Sigmoid colon (tissue), 7 donors: ENCODE measurements around the gene CMTR1. TPM values are rescaled to one million over a fixed set of nuclear protein-coding genes. Genes with fewer than 3 reads are reported as not detected.

Experiments
- DNase-seq: peaks from one replicate; pipeline ENCODE4 v3.0.0-alpha.2; 2019
- H3K27ac ChIP-seq, 4 donors: fragments of 200-600 bp; sonication (generic); one replicate each; pipeline ENCODE4 v1.5.1; 2016 to 2019; ENCODE audit warnings: mild to moderate bottlenecking in 1 of 4
- H3K27me3 ChIP-seq, 3 donors: fragments of 200-600 bp; sonication (generic); one replicate each; pipeline ENCODE4 v1.5.1; 2019; ENCODE audit warnings: mild to moderate bottlenecking in 1 of 3
- H3K36me3 ChIP-seq, 4 donors: fragments of 200-600 bp; sonication (generic); one replicate each; pipeline ENCODE4 v1.5.1; 2016 to 2019
- H3K4me1 ChIP-seq, 4 donors: fragments of 200-600 bp; sonication (generic); one replicate each; pipeline ENCODE4 v1.5.1; 2017 to 2019
- H3K4me3 ChIP-seq, 4 donors: fragments of 200-600 bp; sonication (generic); one replicate each; pipeline ENCODE4 v1.5.1; 2017 to 2019; ENCODE audit warnings: mild to moderate bottlenecking in 2 of 4, moderate library complexity in 1 of 4
- H3K9me3 ChIP-seq, 4 donors: fragments of 200-600 bp in 3 of 4; sonication (generic) in 3 of 4; one replicate each; pipeline versions ENCODE4 v1.5.1 to v1.6.1; 2013 to 2019
- EP300 ChIP-seq, 4 donors: sonication (generic); formaldehyde crosslinking; IDR thresholded peaks; one replicate each; pipeline ENCODE4 v1.6.1; 2017; ENCODE audit warnings: antibody characterized with exemption in 4 of 4
- POLR2A ChIP-seq, 2 donors: fragments of 450-650 bp; IDR thresholded peaks; one replicate each; pipeline ENCODE4 v1.6.1; 2016; ENCODE audit warnings: antibody characterized with exemption in 2 of 2, mild to moderate bottlenecking in 2 of 2, moderate library complexity in 2 of 2
- POLR2AphosphoS5 ChIP-seq, 4 donors: sonication (generic); formaldehyde crosslinking; IDR thresholded peaks; one replicate each; pipeline ENCODE4 v1.6.1; 2017; ENCODE audit warnings: antibody characterized with exemption in 4 of 4
- WGBS, 2 donors: extraction: QIAGEN DNeasy Blood & Tissue Kit; methylation state at CpG; one replicate each; pipeline ENCODE4 v1.1.7; 2013; 5-methylcytosine and 5-hydroxymethylcytosine counted together
- intact Hi-C: fragments of 100-400 bp; cut with DNase I; formaldehyde crosslinking; loops from one replicate; pipeline ENCODE4 v1.15.1; 2023
- polyA plus RNA-seq, 3 donors: library from polyadenylated mRNA; stranded (reverse); fragments of 200-250 nt; gene quantifications; one replicate each; pipeline ENCODE4 v1.2.3, GENCODE V29; 2013
- total RNA-seq, 4 donors: library from RNA; depleted of rRNA; stranded (reverse); fragments of >200 nt; gene quantifications; one replicate each; pipeline ENCODE4 v1.1.0, GENCODE V29; 2016
- TF ChIP-seq, protein P1 (sequence below), 4 experiments: fragments of 450-650 bp in 3 of 4; fragments of 200-600 bp in 1 of 4; IDR thresholded peaks; one replicate each; pipeline ENCODE4 v1.5.1; 2016 to 2019; ENCODE audit warnings: antibody characterized with exemption in 4 of 4, mild to moderate bottlenecking in 3 of 4, moderate library complexity in 2 of 4
- donor health status: healthy with polysubstance abuse.
- donor health status: Bipolar disorder and iron deficiency.
- donor health status: healthy.

CMTR1 gene
- total and polyA plus RNA-seq, 7 donors = 4.2 to 33.5 (median 30.8) TPM

DNA sequence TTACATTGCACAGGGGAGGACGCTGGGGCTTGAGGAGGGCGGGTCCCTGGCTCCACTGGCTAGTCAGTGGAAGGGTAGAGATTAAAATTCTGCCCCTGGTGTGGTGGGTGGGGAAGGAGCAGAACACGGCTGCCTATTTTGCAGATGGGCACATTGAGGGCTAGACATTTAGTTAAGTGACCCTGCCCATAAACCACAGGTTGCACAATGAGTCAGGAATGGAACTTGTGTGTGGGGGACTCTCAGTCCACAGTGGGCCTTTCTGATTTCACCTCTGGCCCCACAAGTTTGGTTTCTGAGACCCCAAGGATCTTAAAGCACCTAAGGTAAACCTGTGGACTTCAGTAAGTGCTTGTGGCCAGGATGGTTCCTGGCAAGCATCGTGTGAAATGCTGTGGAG, 88.7 kb downstream of the CMTR1 start:
- intact Hi-C loops = no loop called here
- Histone ChIP-seq H3K9me3 (no peaks in the 10 kb centered on the region), H3K36me3 (no peaks in the 10 kb centered on the region), H3K27me3 (peaks cover 0 to 8% (median 0%) of the 10 kb centered on the region in 3 donors), H3K4me3 (no peak overlapping the region), H3K27ac (no peak overlapping the region), H3K4me1 (peaks cover 0 to 2% (median under 1%) of the 10 kb centered on the region in 4 donors)
- WGBS, 2 donors = 41 to 64% methylated on average over 4 of the region's 4 CpGs
- TF ChIP-seq POLR2AphosphoS5 (IDR thresholded peaks at IDR 0.05) (no peak), EP300 (IDR thresholded peaks at IDR 0.05) (no peak), POLR2A (IDR thresholded peaks at IDR 0.05) (no peak)
- TF ChIP-seq, protein P1, sequence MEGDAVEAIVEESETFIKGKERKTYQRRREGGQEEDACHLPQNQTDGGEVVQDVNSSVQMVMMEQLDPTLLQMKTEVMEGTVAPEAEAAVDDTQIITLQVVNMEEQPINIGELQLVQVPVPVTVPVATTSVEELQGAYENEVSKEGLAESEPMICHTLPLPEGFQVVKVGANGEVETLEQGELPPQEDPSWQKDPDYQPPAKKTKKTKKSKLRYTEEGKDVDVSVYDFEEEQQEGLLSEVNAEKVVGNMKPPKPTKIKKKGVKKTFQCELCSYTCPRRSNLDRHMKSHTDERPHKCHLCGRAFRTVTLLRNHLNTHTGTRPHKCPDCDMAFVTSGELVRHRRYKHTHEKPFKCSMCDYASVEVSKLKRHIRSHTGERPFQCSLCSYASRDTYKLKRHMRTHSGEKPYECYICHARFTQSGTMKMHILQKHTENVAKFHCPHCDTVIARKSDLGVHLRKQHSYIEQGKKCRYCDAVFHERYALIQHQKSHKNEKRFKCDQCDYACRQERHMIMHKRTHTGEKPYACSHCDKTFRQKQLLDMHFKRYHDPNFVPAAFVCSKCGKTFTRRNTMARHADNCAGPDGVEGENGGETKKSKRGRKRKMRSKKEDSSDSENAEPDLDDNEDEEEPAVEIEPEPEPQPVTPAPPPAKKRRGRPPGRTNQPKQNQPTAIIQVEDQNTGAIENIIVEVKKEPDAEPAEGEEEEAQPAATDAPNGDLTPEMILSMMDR (IDR thresholded peaks at IDR 0.05) = no peak
- no peak for DNase-seq

DNA sequence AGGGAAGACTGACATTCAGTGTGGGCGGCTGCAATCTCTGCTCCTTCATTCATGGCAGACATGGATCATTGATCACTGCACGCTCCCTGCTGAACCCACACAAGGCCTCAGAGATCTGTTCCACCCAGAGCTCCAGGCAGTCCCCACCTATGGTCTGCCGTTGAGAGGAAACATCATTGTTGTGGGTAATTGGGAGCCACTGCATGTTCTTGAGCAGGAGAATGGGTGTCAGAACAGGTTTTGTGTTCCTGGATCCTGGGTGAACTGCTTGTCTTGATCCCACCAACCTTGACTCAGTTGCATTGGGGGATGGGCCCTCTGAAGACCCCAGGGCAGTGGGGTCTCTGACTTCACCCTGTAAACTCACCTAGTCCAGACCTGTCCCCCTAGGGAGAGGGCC, 89.8 kb downstream of the CMTR1 start:
- 85 to 89% methylated on average over 3 of the region's 3 CpGs for WGBS, 2 donors
- peaks cover 0 to 11% (median 0%) of the 10 kb centered on the region in 3 donors for H3K27me3 ChIP-seq
- intact Hi-C loops = no loop called here
- no peak overlapping the region for H3K4me3 ChIP-seq
- no peaks in the 10 kb centered on the region for H3K36me3 ChIP-seq
- no peaks in the 10 kb centered on the region for H3K4me1 ChIP-seq
- H3K27ac ChIP-seq = no peak overlapping the region
- H3K9me3 ChIP-seq = no peaks in the 10 kb centered on the region
- TF ChIP-seq POLR2A (IDR thresholded peaks at IDR 0.05) = no peak
- no peak for DNase-seq

DNA sequence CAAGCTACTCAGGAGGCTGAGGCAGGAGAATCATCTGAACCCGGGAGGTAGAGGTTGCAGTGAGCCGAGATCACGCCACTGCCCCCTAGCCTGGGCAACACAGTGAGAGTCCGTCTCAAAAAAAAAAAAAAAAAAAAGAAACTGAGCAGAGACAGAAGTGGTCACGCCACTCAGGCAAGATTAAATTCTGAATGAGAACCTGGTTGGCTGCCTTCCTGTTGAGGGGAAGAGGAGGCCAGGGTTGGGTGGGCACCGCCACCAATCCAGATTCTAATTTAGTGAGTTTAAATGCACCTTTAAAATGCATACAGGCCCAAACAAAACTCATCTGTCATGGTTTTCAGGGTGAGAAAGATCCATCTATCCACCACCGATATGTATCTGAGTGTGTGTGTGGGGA, 90.4 kb downstream of the CMTR1 start:
- H3K27me3 ChIP-seq = peaks cover 0 to 17% (median 0%) of the 10 kb centered on the region in 3 donors
- no peak overlapping the region for H3K27ac ChIP-seq
- DNase-seq = no peak
- no peaks in the 10 kb centered on the region for H3K4me1 ChIP-seq
- WGBS, 2 donors = 76 to 78% methylated on average over 7 of the region's 7 CpGs
- no peaks in the 10 kb centered on the region for H3K9me3 ChIP-seq
- no peak overlapping the region for H3K4me3 ChIP-seq
- TF ChIP-seq POLR2AphosphoS5 (IDR thresholded peaks at IDR 0.05) = no peak
- TF ChIP-seq POLR2A (IDR thresholded peaks at IDR 0.05) = no peak
- no peak for TF ChIP-seq EP300 (IDR thresholded peaks at IDR 0.05)
- TF ChIP-seq, protein P1 (IDR thresholded peaks at IDR 0.05) = no peak
- no peaks in the 10 kb centered on the region for H3K36me3 ChIP-seq
- intact Hi-C loops = no loop called here

DNA sequence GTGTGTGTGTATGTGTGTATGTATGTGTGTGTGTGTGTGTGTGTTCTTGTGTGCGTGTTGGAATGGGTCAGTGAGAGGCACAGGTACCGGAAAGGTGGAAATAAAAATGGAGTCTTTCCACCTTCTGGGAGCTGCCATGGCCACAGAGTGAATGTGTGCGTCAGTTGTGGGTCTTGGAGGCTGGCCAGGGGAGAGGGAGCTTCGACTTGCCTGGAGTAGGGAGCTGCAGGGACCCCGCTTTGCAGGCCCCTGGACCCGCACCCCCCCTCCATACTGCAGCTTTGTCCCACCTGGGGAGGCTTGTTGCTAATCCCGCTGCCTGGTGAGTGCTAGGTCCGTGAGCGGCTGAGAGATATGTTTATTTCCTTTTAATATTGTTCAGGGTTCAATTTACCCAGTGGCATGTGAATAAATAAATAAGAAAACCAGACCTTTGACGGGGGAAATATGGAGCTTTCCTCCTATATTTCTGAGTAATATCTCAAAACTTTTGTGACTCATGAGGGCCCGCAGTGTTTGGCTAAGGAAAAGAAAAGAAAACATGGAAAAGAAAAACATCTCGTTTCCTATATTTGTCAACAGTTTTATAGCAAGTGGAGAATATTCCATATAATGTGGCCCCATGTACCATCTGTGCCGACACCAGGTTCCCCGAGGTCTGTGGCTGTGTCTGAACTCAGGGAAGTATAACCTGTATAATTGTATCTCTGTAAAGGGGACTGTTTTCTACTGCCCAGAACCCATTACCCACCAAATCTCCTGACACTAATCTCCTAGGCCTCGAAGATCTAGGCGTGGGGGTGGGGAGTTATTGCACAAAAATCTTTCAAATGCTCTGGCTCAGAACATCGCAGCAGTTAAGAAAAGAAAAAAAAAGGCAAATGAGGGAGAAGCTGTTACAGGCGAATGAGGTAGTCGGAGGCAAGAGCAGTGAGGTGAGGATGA, 91.3 kb downstream of the CMTR1 start:
- Histone ChIP-seq H3K4me3 (no peak overlapping the region), H3K4me1 (no peaks in the 10 kb centered on the region), H3K27ac (no peak overlapping the region), H3K9me3 (no peaks in the 10 kb centered on the region), H3K36me3 (no peaks in the 10 kb centered on the region), H3K27me3 (peaks cover 0 to 23% (median 0%) of the 10 kb centered on the region in 3 donors)
- intact Hi-C loops = no loop called here
- no peak for DNase-seq
- 62 to 80% methylated on average over 19 of the region's 19 CpGs for whole genome bisulfite sequencing, 2 donors
- TF ChIP-seq POLR2A (IDR thresholded peaks at IDR 0.05) (no peak), POLR2AphosphoS5 (IDR thresholded peaks at IDR 0.05) (no peak), EP300 (IDR thresholded peaks at IDR 0.05) (no peak)
- TF ChIP-seq, protein P1 (IDR thresholded peaks at IDR 0.05) = no peak

DNA sequence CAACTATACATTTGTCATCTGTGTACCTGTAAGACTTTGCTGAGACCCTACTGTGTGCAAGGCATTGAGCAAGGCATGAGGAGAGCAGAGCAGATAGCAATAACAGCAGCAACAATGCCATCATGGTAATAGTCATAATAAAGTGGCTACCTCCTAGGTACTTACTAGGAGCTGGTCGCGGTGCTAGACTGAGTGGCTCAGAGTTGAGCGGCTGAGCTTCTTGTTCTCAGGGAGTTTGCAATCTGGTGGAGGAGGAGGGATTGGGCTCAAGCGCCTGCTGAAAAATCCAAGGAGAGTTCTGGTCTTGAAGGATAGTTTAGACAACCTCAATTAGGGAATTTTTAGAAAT, 91.9 kb downstream of the CMTR1 start:
- TF ChIP-seq, protein P1 (IDR thresholded peaks at IDR 0.05) = no peak
- TF ChIP-seq EP300 (IDR thresholded peaks at IDR 0.05) = no peak
- intact Hi-C loops = no loop called here
- H3K27ac ChIP-seq = no peak overlapping the region
- 81 to 86% methylated on average over 4 of the region's 4 CpGs for WGBS, 2 donors
- H3K4me1 ChIP-seq = no peaks in the 10 kb centered on the region
- H3K9me3 ChIP-seq = no peaks in the 10 kb centered on the region
- H3K4me3 ChIP-seq = no peak overlapping the region
- DNase-seq = no peak
- peaks cover 0 to 27% (median 0%) of the 10 kb centered on the region in 3 donors for H3K27me3 ChIP-seq
- H3K36me3 ChIP-seq = no peaks in the 10 kb centered on the region
